Measurements from ENCODE around the gene ATXN7L3.

ATXN7L3 gene

GRCh38 chr17:44218344-44219107 lies 18.8 kb upstream of the ATXN7L3 start:
- in situ Hi-C loops (cut with HindIII; ENCODE audit: low sequenced_read_pairs) = no loop called here
- peak; percentile 92 for DNase-seq (ENCODE audit: low read depth, low spot score)
- peak overlapping the region; percentile 81 for H3K4me3 ChIP-seq (ENCODE audit: low read depth, low read length)
- TF ChIP-seq CTCF (IDR thresholded peaks at IDR 0.05; ENCODE audit: low read depth, low read length) = peak; percentile 50

GRCh38 chr17:44217738-44218343 lies 18.2 kb upstream of the ATXN7L3 start:
- in situ Hi-C loops (cut with HindIII; ENCODE audit: low sequenced_read_pairs) = no loop called here
- H3K4me3 ChIP-seq (ENCODE audit: low read depth, low read length) = peak overlapping the region; percentile 81
- TF ChIP-seq CTCF (IDR thresholded peaks at IDR 0.05; ENCODE audit: low read depth, low read length) = no peak
- no peak for DNase-seq (ENCODE audit: low read depth, low spot score)

- H3K4me3 ChIP-seq (ENCODE audit: low read depth, low read length) = no peak overlapping the region
- DNase-seq (ENCODE audit: low read depth, low spot score) = no peak
Observed at GRCh38 chr17:44216694-44217093, 17.0 kb upstream of the ATXN7L3 start.

GRCh38 chr17:44216173-44216572 lies 16.5 kb upstream of the ATXN7L3 start:
- DNase-seq (ENCODE audit: low read depth, low spot score) = no peak
- H3K4me3 ChIP-seq (ENCODE audit: low read depth, low read length) = no peak overlapping the region
- TF ChIP-seq CTCF (IDR thresholded peaks at IDR 0.05; ENCODE audit: low read depth, low read length) = no peak

More at GRCh38 chr17:44216694-44217093, 17.0 kb upstream of the ATXN7L3 start:
- in situ Hi-C loops (cut with HindIII; ENCODE audit: low sequenced_read_pairs) = no loop called here
- no peak for TF ChIP-seq CTCF (IDR thresholded peaks at IDR 0.05; ENCODE audit: low read depth, low read length)

GRCh38 chr17:44214896-44215295 lies 15.2 kb upstream of the ATXN7L3 start:
- in situ Hi-C loops (cut with HindIII; ENCODE audit: low sequenced_read_pairs) = no loop called here
- no peak for DNase-seq (ENCODE audit: low read depth, low spot score)
- no peak overlapping the region for H3K4me3 ChIP-seq (ENCODE audit: low read depth, low read length)
- no peak for TF ChIP-seq CTCF (IDR thresholded peaks at IDR 0.05; ENCODE audit: low read depth, low read length)

More at GRCh38 chr17:44216173-44216572, 16.5 kb upstream of the ATXN7L3 start:
- in situ Hi-C loops (cut with HindIII; ENCODE audit: low sequenced_read_pairs) = no loop called here

GRCh38 chr17:44214230-44214494 lies 14.5 kb upstream of the ATXN7L3 start:
- H3K4me3 ChIP-seq (ENCODE audit: low read depth, low read length) = no peak overlapping the region
- TF ChIP-seq CTCF (IDR thresholded peaks at IDR 0.05; ENCODE audit: low read depth, low read length) = no peak
- in situ Hi-C loops (cut with HindIII; ENCODE audit: low sequenced_read_pairs) = no loop called here
- no peak for DNase-seq (ENCODE audit: low read depth, low spot score)
